EL (cell line): ENCODE measurements around the gene INKA1.
"Not testable (repeated sequence)": the region's sequence is repeated elsewhere in the genome, so short reads cannot be mapped to it uniquely, and the experiment has no call there.

Source experiments
- DNase-seq: peaks from one replicate; pipeline ENCODE4 v3.0.0-alpha.2; 2016

Gene INKA1

DNA sequence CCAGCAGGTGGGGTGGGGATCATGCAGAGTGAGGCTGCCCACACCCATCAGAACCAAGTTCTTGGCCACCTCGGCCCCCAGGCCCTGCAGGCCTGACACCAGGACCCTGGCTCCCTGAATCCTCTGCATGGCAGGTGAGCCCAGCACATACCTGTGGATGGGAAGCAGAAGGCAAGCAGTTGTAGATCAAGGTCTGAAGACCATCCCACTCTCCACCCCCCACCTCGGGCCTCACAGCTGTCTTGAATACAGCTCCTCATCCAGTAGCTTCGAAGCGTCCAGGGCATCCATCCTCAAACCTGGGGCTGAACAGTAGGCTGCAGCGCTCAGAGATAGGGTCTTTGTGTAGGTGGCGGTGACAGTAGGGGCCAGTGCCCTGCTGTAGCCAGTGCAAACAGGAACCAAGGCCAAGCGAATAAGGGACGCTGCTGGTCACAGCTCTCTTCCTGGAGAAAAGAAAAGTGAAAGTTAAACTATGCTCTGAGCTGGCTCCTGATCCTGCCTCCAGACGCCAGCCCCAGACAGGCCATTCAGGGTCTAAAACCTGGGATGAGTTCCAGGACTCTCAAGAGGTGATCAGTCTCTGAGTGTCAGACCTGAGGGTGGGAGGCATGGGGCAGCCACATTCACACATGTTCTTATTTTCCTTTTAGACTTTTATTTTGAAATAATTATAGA lies 10.6 kb downstream of the INKA1 start, which contains the start of gene UBA7:
TSS of gene UBA7 (minus strand) at position 457 of the 678 bp plus-strand sequence. CDS start at position 291, 166 bp downstream.
- peak; percentile 80 for DNase-seq

DNA sequence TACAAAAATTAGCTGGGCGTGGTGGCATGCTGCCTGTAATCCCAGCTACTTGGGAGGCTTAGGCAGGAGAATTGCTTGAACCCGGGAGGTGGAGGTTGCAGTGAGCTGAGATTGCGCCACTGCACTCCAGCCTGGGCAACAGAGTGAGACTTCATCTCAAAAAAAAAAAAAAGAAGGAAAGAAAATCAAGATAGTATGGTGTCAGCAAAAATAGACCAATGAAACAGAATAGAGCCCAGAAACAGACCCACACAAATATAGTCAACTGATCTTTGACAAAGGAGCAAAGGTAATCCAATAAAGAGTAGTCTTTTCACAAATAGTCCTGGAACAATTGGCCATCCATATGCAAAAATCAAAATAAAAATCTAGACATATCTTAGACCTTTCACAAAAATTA lies 20.1 kb downstream of the INKA1 start:
- DNase-seq = not testable (repeated sequence)

DNA sequence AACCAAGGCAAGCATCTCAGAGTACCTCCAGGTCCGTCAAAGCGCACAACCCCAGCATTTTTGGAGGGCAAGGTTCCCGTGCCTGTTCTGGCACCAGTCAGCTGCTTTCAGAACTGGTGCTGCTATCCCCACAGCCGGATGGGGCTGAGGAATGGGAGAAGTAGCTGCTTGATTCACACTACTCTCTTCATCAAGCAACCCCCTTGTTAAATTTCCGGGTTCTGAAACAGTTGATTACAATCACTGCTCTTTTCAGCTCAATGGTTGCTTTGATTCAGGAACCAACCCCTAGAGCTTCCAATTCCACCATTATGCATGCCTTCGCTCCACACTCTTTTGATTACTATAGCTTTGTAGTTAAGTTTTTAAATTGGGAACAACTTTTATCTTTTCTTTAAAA lies 23.0 kb downstream of the INKA1 start:
- DNase-seq = no peak

DNA sequence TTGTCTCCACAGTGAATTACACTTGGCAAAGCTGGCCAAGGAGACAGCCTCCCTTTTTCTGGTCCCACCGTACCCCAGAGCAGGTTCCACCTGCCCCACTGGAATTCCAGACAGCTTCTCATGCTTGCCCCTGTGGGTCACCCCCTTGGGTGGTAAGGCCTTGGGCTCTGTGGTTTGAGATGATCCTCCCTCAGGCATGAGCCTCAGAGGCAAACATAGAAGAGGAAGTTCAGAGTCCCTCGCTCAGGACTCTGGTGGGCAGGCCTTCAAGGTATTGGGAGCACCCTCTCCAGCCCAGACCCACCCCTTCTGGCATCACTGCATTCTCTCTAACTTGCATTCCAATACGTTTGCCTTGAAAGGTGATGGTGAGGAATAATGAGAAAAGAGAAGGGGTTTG lies 28.3 kb downstream of the INKA1 start:
- DNase-seq = no peak

GRCh38 chr3:49839193-49839809 lies 36.2 kb downstream of the INKA1 start:
- DNase-seq = peak; percentile 70

- DNase-seq = no peak
Measured at GRCh38 chr3:49840388-49840787, 37.3 kb downstream of the INKA1 start.

DNA sequence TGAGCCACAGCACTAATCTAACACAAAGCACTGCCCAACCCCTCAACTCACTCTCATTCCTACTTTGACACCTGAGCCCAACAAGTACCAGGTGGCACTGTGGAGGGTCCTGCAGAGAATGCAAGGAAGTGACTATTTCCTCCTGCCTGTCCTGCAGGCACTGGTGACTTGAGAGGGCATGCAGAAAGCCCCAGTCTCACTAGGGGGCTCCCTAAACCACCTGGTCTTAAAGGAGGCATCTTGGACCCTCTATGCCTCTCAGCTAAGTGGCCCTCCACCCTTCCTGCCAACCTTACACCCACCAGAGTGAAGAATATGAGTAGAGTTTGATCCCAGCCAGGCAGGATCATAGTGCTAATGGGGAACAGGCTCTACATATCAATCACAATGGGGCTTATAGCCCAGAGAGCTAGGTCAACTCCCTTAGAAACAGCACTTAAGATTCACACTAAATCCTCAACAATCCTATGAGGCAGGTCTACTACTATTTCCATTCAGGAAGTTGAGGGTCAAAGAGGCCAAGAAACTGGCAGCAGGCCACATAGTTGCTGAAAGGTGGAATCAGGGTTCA lies 38.1 kb downstream of the INKA1 start:
- DNase-seq = peak; percentile 24

DNA sequence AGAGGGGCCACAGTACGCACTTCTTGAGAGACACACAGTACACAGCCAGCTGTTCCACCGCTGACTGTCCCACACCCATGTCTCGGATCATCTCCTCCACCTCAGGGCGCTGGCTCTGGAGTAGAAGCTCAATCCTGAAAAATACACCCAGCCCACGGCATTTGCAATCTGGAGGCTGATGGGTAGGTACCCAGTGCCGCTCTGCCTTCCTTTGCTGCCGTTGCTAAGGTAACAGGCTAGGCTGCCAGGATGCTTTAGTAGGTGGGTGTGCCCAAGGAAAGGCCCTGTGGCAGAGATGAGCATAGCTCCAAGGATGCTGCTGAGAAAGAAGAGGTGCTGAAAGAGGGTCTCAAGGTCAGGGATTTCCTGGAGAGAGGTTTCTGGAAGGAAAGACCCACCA lies 38.7 kb downstream of the INKA1 start:
- no peak for DNase-seq

GRCh38 chr3:49842843-49843517 lies 39.9 kb downstream of the INKA1 start:
- DNase-seq = no peak

- peak; percentile 51 for DNase-seq
Measured at GRCh38 chr3:49844464-49845183, 41.6 kb downstream of the INKA1 start.

DNA sequence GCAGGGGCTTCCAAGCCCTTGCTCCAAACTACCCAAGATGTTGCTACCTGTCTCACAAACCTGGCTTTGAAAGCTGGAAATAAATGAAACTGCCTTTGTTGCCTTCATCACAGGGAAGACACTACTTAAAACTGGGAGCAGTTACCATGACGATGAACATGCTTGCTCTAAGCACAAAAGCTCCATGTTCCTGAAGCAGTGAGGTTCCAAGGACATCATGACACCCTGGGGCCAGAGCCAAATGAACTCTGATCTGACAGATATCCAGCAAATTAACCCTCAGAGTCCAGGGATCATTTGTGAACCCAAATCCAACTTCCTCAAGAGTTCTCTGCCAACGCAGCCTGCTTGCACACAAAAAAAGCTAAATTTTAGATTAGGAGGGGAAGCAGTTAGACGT lies 42.6 kb downstream of the INKA1 start:
- no peak for DNase-seq
